HCT116 (cell line): ENCODE data around the gene KIF14. TPM values are rescaled to one million over a fixed set of nuclear protein-coding genes. Genes with fewer than 3 reads are reported as not detected.
"Not testable (repeated sequence)": the region's sequence is repeated elsewhere in the genome, so short reads cannot be mapped to it uniquely, and the experiment has no call there.

ENCODE experiments used
- ATAC-seq: fragments of 200-7000 bp; cut with Tn5 transposase; 2 replicates; pipeline ENCODE4 v1.9.1; 2020; ENCODE audit warnings: mild to moderate bottlenecking, moderate library complexity
- BruUV-seq: library from RNA; stranded (reverse); fragments of 400-500 nt; replicated peaks from 2 replicates; lab custom pipeline; 2021; lab: Mats Ljungman, UMichigan
- CTCF ChIA-PET: fragments of 300-600 bp; sonication (Branson Sonifier 250); formaldehyde crosslinking; loops from one replicate; lab custom pipeline; 2021; ENCODE audit warnings: antibody characterized with exemption; lab: Charles Lee
- POLR2A ChIA-PET: fragments of 300-600, 350-600 bp; sonication (Branson Sonifier 250); formaldehyde crosslinking; loops from one replicate; lab custom pipeline; 2021; ENCODE audit warnings: antibody characterized with exemption; lab: Charles Lee
- RAD21 ChIA-PET, 2 experiments: fragments of 300-600 bp; sonication (Branson Sonifier 250); formaldehyde crosslinking; loops; one replicate each; lab custom pipeline; 2023; ENCODE audit warnings: low total read pairs in 2 of 2; ENCODE audit not compliant: uncharacterized antibody in 2 of 2, unreplicated experiment in 2 of 2, low non-redundant PET in 1 of 2; lab: Charles Lee
- DNase-seq: peaks from one replicate; pipeline ENCODE4 v3.0.0-alpha.2; 2010; ENCODE audit warnings: low read depth, low spot score
- H2AFZ ChIP-seq: fragments of 200-600 bp; shearing (Covaris generic), sonication (generic); 2 replicates; pipeline ENCODE4 v1.6.1; 2017; ENCODE audit warnings: low read depth, mixed run types, mixed read lengths, antibody characterized with exemption, low read length; ENCODE audit not compliant: poor library complexity, severe bottlenecking
- H3K27ac ChIP-seq: 2 replicates; pipeline ENCODE4 v1.5.1; 2012; ENCODE audit warnings: low read depth, low read length
- H3K27me3 ChIP-seq: fragments of 200-600 bp; sonication (generic); 2 replicates; pipeline ENCODE4 v1.6.1; 2016; ENCODE audit warnings: mixed run types, low read length, mixed read lengths; ENCODE audit not compliant: insufficient read depth
- H3K36me3 ChIP-seq, 2 experiments: fragments of 200-500 bp in 1 of 2; fragments of 200-600 bp in 1 of 2; sonication (Bioruptor generic) in 1 of 2; sonication (generic) in 1 of 2; 2 replicates each; pipeline versions ENCODE4 v1.5.1 to v1.6.1; 2014 to 2016; ENCODE audit warnings: low read length in 2 of 2, inconsistent platforms in 1 of 2, mixed read lengths in 1 of 2, mixed run types in 1 of 2; ENCODE audit not compliant: insufficient read depth in 2 of 2, control insufficient read depth in 1 of 2
- H3K4me1 ChIP-seq, 2 experiments: fragments of 200-600 bp in 1 of 2; sonication (generic) in 1 of 2; 2 replicates each; pipeline versions ENCODE4 v1.5.1 to v1.6.1; 2012 to 2017; ENCODE audit warnings: low read length in 2 of 2, inconsistent platforms in 1 of 2, mild to moderate bottlenecking in 1 of 2, mixed read lengths in 1 of 2, mixed run types in 1 of 2, moderate library complexity in 1 of 2; ENCODE audit not compliant: insufficient read depth in 2 of 2, control insufficient read depth in 1 of 2
- H3K4me2 ChIP-seq: fragments of 200-600 bp; sonication (generic); 2 replicates; pipeline ENCODE4 v1.6.1; 2017; ENCODE audit warnings: mixed run types, low read length, mixed read lengths
- H3K4me3 ChIP-seq, 2 experiments: fragments of 200-600 bp in 1 of 2; sonication (generic) in 1 of 2; replicated peaks in 1 of 2; 2 replicates each; pipeline ENCODE4 v1.5.1; 2011 to 2016; ENCODE audit warnings: low read length in 2 of 2, control low read depth in 1 of 2, low read depth in 1 of 2, mild to moderate bottlenecking in 1 of 2, mixed read lengths in 1 of 2, mixed run types in 1 of 2
- H3K79me2 ChIP-seq: fragments of 200-600 bp; sonication (generic); 2 replicates; pipeline ENCODE4 v1.6.1; 2017; ENCODE audit warnings: mild to moderate bottlenecking, mixed run types, low read length, moderate library complexity, mixed read lengths; ENCODE audit not compliant: insufficient read depth
- H3K9ac ChIP-seq: fragments of 200-600 bp; sonication (generic); 2 replicates; pipeline ENCODE4 v1.6.1; 2016; ENCODE audit warnings: low read length, mixed read lengths
- H3K9me2 ChIP-seq: fragments of 200-600 bp; sonication (generic), shearing (Covaris generic); 2 replicates; pipeline ENCODE4 v1.6.1; 2017; ENCODE audit warnings: mixed run types, mild to moderate bottlenecking, moderate library complexity; ENCODE audit not compliant: insufficient read depth
- H3K9me3 ChIP-seq, 2 experiments: fragments of 200-500 bp in 1 of 2; fragments of 200-600 bp in 1 of 2; sonication (Bioruptor generic) in 1 of 2; sonication (generic) in 1 of 2; 2 replicates each; pipeline ENCODE4 v1.6.1; 2014 to 2017; ENCODE audit warnings: low read length in 2 of 2, mixed read lengths in 2 of 2, inconsistent platforms in 1 of 2, low read depth in 1 of 2, mild to moderate bottlenecking in 1 of 2, mixed run types in 1 of 2, moderate library complexity in 1 of 2; ENCODE audit not compliant: control insufficient read depth in 1 of 2, insufficient read depth in 1 of 2
- H4K20me1 ChIP-seq: fragments of 200-600 bp; sonication (generic), shearing (Covaris generic); 2 replicates; pipeline ENCODE4 v1.6.1; 2017; ENCODE audit warnings: mixed run types, mild to moderate bottlenecking, moderate library complexity; ENCODE audit not compliant: insufficient read depth
- EZH2 ChIP-seq: fragments of 200-600 bp; sonication (generic); IDR thresholded peaks from 2 replicates; pipeline ENCODE4 v1.6.1; 2017; ENCODE audit warnings: antibody characterized with exemption, mixed run types
- EZH2phosphoT487 ChIP-seq: fragments of 200-600 bp; IDR thresholded peaks from 2 replicates; pipeline ENCODE4 v1.6.1; 2018; ENCODE audit warnings: antibody characterized with exemption, borderline replicate concordance
- POLR2A ChIP-seq: IDR thresholded peaks from 2 replicates; pipeline ENCODE4 v1.7.0; 2011; ENCODE audit warnings: borderline replicate concordance; ENCODE audit not compliant: insufficient read depth, insufficient read length; ENCODE audit errors: extremely low read depth
- RAD21 ChIP-seq: IDR thresholded peaks from 2 replicates; pipeline ENCODE4 v1.6.1; 2012; ENCODE audit warnings: low read depth, mild to moderate bottlenecking
- YY1 ChIP-seq: IDR thresholded peaks from 2 replicates; pipeline ENCODE4 v1.6.1; 2011; ENCODE audit warnings: low read length, low read depth, moderate library complexity, mild to moderate bottlenecking; ENCODE audit not compliant: insufficient replicate concordance; ENCODE audit errors: extremely low read depth
- intact Hi-C: fragments of 100-400 bp; cut with micrococcal nuclease; formaldehyde crosslinking; loops from 2 replicates; pipeline ENCODE4 v1.10.0; 2022
- total RNA-seq: library from RNA; stranded (reverse); gene quantifications from one replicate; pipeline ENCODE4 v1.2.1, GENCODE V29; 2021; ENCODE audit not compliant: unreplicated experiment
- TF ChIP-seq, protein P1 (sequence below), 3 experiments: fragments of 200-600 bp in 1 of 3; sonication (generic) in 1 of 3; IDR thresholded peaks in 2 of 3; conservative IDR thresholded peaks in 1 of 3; 2 replicates each; pipeline ENCODE4 v1.5.1; 2012 to 2017; ENCODE audit warnings: low read depth in 2 of 3, low read length in 2 of 3, antibody characterized with exemption in 1 of 3, borderline replicate concordance in 1 of 3, control low read depth in 1 of 3, mild to moderate bottlenecking in 1 of 3, mixed read lengths in 1 of 3, mixed run types in 1 of 3, moderate library complexity in 1 of 3; ENCODE audit not compliant: insufficient read depth in 1 of 3

KIF14 gene
- total RNA-seq, 1 experiment from 2014 or later, result 21.8 TPM

- TF ChIP-seq EZH2phosphoT487 (no peak), YY1 (no peak), RAD21 (peak; percentile 43)
Observed at GRCh38 chr1:200634261-200635122, 13.9 kb upstream of the KIF14 start (continued).

- BruUV-seq, result no TSS peak
- no peaks in the 10 kb centered on the region for H3K9me2 ChIP-seq
- H3K27me3 ChIP-seq, result no peaks in the 10 kb centered on the region
- DNase-seq (no peak), ATAC-seq (no peak)
- TF ChIP-seq POLR2A, result no peak
- TF ChIP-seq, protein P1, sequence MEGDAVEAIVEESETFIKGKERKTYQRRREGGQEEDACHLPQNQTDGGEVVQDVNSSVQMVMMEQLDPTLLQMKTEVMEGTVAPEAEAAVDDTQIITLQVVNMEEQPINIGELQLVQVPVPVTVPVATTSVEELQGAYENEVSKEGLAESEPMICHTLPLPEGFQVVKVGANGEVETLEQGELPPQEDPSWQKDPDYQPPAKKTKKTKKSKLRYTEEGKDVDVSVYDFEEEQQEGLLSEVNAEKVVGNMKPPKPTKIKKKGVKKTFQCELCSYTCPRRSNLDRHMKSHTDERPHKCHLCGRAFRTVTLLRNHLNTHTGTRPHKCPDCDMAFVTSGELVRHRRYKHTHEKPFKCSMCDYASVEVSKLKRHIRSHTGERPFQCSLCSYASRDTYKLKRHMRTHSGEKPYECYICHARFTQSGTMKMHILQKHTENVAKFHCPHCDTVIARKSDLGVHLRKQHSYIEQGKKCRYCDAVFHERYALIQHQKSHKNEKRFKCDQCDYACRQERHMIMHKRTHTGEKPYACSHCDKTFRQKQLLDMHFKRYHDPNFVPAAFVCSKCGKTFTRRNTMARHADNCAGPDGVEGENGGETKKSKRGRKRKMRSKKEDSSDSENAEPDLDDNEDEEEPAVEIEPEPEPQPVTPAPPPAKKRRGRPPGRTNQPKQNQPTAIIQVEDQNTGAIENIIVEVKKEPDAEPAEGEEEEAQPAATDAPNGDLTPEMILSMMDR (IDR thresholded peaks at IDR 0.05 in 2 of 3, conservative IDR thresholded peaks at IDR 0.05 in 1 of 3; ENCODE audit: borderline replicate concordance in 1 of 3, insufficient read depth in 1 of 3, low read depth in 2 of 3, low read length in 2 of 3), result no peak
- no peak for TF ChIP-seq EZH2
- ChIA-PET POLR2A (no interaction called here), CTCF (no interaction called here), RAD21 (no interaction called here)
- no peaks in the 10 kb centered on the region for H4K20me1 ChIP-seq
- no peak overlapping the region for H3K4me2 ChIP-seq
- intact Hi-C loops, result no loop called here
- no peaks in the 10 kb centered on the region for H3K9me3 ChIP-seq
- no peak overlapping the region for H2AFZ ChIP-seq
- peaks cover 3 to 4% of the 10 kb centered on the region in 2 experiments; a peak in 1 of 4 replicates for H3K4me1 ChIP-seq
- H3K27ac ChIP-seq, result no peak overlapping the region
- no peaks in the 10 kb centered on the region for H3K79me2 ChIP-seq
- no peak overlapping the region for H3K9ac ChIP-seq
- H3K36me3 ChIP-seq, result no peaks in the 10 kb centered on the region
- no peak overlapping the region for H3K4me3 ChIP-seq
Observed at GRCh38 chr1:200631375-200631774, 10.8 kb upstream of the KIF14 start.

DNA sequence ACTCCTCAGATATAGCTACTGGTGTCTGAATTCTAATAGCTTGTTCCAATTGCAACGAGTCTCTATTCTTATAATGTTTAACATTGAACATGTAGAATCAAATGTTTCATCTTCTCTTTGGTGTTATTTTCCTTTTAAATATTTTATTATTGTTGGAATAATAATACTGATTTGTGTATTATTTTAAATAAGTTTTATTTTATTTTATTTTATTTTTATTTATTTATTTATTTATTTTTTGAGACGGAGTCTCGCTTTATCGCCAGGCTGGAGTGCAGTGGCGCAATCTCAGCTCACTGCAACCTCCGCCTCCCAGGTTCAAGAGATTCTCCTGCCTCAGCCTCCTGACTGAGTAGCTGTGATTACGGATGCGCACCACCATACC, 10.0 kb upstream of the KIF14 start:
- ATAC-seq, H4K20me1 ChIP-seq, H3K4me1 ChIP-seq, H3K79me2 ChIP-seq, RAD21 ChIA-PET, H3K27ac ChIP-seq, H3K9ac ChIP-seq, H3K9me3 ChIP-seq, DNase-seq, H2AFZ ChIP-seq, intact Hi-C loops, H3K27me3 ChIP-seq, POLR2A ChIA-PET, BruUV-seq, H3K36me3 ChIP-seq, H3K4me3 ChIP-seq, H3K4me2 ChIP-seq, H3K9me2 ChIP-seq: not testable (repeated sequence)
- CTCF ChIA-PET, result interaction anchor here (1.3 kb wide), 1 partner anchor 8 kb away, joined by 6 read pairs; no protein-coding TSS in a partner anchor
